CD4-positive, alpha-beta T cell treated with Interleukin-4 for 1 hour (primary cell): ENCODE results near the gene NIM1K.
"Not testable (repeated sequence)": the region's sequence is repeated elsewhere in the genome, so short reads cannot be mapped to it uniquely, and the experiment has no call there.

Experiments used
- DNase-seq, 2 donors: peaks; one replicate each; pipeline ENCODE4 v3.0.0-alpha.2; 2020 to 2022

NIM1K gene

GRCh38 chr5:43232943-43233833 lies 41.2 kb downstream of the NIM1K start:
- DNase-seq, result no peak

DNA sequence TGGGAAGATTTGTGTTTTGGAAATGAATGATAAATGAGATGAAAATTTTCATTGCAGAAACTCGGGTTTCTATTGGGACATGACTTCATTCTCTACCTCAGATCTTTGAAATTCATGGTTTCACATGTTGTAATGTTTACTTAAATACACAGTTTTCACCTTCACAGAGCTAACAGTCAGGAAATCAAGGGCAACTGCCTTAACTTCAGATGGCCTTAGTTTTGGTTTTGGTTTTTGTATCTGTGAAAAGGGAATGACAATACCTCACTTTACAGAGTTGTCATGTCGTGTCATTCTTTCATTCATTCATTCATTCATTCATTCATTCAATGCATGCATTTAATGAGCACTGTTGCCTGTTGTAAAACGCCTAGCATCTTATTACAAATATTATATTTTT lies 41.9 kb downstream of the NIM1K start:
- DNase-seq, result no peak

GRCh38 chr5:43236653-43237355 lies 44.8 kb downstream of the NIM1K start:
- DNase-seq, result no peak

GRCh38 chr5:43242196-43242595 lies 50.2 kb downstream of the NIM1K start:
- no peak for DNase-seq

GRCh38 chr5:43243270-43243669 lies 51.2 kb downstream of the NIM1K start:
- DNase-seq, result no peak

DNA sequence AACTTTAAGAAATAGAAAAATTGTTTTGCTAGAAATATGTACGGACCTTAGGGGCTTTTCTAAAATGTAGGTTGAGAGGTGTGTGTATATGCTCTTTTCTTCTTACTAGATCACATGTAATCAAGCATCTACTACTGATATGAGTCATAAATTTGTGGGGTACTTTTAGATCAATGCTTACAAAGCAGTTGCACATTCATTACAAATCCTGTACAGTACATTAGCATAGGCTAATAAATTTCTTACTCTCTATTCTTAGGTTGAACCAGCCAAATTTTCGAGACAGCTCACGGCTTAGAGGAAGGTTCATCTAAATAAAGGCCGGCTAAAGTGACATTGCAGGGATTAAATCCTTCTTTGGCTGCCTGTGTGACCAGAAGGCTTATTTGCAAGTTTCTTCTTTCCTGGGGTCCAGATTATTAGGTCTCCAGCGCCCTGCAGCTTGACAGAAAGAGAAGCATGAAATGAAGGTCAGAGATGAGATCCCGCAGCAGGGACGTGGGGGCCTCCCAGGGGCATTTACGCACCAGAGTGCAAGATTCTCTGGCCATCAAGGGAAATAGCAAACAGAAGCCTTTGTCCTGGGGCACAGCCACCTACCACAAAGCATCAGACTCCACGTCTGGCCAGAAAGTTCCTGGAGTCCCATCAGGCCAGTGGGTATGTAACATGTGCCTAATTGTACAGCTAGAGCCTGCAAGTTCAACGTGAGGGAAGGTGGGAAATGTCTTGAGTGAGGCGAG lies 53.0 kb downstream of the NIM1K start:
- DNase-seq, result no peak

DNA sequence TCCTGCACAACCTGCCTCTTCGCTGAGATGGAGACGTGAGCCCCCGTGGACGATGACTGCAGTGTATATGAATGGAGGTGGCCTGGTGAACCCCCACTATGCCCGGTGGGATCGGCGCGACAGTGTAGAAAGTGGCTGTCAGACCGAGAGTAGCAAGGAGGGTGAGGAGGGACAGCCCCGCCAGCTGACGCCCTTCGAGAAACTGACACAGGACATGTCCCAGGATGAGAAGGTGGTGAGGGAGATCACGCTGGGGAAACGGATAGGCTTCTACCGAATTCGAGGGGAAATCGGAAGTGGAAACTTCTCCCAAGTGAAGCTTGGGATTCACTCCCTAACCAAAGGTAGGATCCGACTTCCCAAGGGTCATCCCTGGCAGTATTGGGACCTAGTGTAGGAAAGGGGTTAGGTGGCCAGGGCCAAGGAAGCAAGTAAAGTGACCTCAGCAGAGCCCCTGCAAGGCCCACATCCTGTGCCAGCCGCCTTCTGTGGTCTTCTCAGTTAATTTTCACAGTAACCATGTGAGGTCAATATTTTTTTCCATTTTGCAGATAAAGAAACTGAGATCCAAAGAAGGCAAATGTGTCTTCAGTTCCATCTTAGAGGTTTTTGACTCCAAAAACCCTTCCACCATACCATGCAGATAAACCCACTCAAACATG lies 53.8 kb downstream of the NIM1K start:
- DNase-seq, result no peak

DNA sequence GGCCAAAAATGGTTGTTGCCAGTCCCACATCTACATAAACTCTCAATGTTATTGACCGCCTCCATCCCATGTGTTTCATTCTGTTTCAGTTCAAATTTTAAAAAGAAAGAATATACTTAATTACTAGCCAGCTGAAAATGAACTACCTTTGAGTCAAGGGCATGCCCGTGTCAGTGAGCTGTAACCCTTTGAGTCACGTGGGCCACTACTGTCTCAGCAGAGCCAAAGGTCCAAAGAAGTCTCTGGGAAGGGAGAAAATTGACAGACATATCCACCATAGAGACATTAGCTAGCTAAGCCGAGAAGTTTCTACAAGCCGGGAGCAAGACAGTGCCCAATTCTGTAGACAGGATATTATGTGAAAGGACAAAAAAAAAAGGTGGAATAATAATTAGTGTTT lies 59.7 kb downstream of the NIM1K start:
- DNase-seq, result no peak

DNA sequence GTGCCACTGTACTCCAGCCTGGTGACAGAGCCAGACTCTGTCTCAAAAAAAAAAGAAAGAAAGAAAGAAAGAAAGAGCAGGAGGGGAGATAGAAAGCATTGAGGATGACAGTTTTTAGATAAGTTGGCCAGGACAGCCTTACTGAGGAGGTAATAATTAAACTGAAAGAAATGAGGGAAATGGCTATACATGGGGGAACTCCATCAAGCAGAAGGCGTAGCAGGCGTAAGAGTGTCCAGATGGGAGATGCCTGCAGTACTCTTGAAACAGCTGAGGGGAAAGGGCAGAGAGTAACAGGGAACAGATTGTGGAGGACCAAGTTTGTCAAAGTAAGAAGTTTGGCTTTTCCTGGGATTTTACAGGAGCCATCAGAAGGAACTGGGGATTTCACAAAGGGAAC lies 63.7 kb downstream of the NIM1K start:
- no peak for DNase-seq

GRCh38 chr5:43256261-43256966 lies 64.4 kb downstream of the NIM1K start:
- no peak for DNase-seq

DNA sequence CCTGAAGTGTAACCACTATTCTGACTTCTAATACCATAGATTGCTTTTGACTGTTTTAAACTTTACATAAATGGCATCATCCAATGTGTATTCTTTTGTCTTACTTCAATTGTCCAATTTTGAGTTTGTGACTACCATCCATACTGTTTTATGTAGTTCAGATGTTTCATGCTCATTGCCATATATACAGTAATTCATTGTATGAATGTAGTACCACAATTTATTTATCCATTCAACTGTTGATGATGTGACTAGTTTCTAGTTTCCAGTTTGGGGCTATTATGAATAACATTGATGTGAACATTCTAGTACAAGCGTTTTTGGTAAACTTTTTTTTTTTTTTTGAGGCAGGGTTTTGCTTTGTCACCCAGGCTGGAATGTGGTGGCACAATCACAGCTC lies 66.1 kb downstream of the NIM1K start:
- no peak for DNase-seq

- not testable (repeated sequence) for DNase-seq
Observed at GRCh38 chr5:43262269-43262668, 70.2 kb downstream of the NIM1K start.

DNA sequence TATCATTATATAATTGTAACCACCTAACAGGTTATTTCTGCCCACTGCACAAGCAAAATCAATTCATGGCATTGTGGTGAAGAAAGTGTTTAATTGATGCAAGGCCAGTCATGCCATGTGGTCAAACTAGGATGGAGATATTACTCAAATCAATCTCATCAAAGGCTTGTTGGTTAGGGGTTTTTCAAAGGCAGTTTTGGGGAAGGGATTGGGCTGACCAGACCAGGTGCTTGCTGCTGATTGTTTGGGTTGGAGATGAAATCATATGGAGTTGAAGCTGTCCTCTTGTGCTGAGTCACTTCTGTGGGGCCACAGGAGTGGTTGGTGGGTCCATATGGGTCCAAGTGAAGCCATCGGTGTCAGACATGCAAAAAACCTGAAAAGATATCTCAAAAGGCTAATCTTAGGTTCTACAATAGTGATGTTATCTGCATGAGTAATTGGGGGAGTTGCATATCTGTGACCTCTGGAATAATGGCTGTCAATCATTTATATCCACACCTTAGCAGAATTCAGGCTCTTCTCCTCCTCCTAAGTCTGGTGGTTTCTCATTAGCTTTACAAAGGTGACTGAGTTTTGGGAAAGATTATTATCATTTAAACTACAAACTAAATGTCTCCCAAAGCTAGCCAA lies 76.3 kb downstream of the NIM1K start:
- DNase-seq, result no peak

DNA sequence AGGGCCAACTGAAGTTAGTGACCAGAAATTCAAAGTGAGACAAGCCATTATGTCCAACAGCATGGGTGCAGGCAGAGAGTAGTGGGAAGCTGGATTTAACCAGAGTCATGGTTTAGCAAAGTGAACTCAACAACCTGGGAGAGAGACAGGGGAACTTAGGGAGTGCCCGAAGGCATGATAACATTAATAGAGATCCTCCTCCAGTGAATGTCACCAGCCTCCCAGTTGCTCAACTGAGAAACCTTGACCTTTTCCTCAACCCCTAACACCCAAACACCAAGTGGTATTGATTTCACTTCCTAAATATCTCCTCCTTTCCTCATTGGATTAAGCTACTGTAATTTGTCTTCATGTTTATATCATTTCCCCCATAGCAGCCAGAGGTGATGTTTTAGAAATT lies 78.6 kb downstream of the NIM1K start:
- no peak for DNase-seq

GRCh38 chr5:43273552-43273951 lies 81.5 kb downstream of the NIM1K start:
- DNase-seq, result no peak

- no peak for DNase-seq
Observed at GRCh38 chr5:43274435-43275114, 82.5 kb downstream of the NIM1K start.

GRCh38 chr5:43275391-43275790 lies 83.4 kb downstream of the NIM1K start:
- no peak for DNase-seq

- DNase-seq, result no peak
Observed at GRCh38 chr5:43279548-43280274, 87.7 kb downstream of the NIM1K start.

- DNase-seq, result no peak
Observed at GRCh38 chr5:43281840-43282658, 90.0 kb downstream of the NIM1K start.

DNA sequence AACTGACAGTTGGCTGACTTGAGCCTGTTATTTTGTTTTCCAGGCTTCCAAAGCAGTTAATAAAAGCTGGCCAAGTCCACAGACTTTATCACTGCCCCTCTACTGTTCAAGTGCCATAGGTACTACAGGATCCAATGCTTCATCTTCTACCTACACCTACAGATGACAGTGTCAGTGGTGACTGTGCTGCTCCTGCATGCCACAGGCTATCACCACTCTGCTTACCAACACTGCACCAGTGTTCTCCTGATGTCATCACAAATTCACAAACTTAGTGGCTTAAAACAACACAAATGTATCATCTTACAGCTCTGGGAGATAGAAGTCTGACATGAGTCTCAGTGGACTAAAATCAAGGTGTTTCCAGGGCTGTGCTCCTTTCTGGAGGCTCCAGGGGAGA lies 94.6 kb downstream of the NIM1K start:
- no peak for DNase-seq
